Small intestine (tissue), 7 donors: ENCODE measurements around the gene ADD2. TPM values are rescaled to one million over a fixed set of nuclear protein-coding genes. Genes with fewer than 3 reads are reported as not detected.
A peak's percentile ranks its signal among the peaks of the same experiment; 100 is the strongest.

Source experiments
- DNase-seq, 2 donors: peaks; one replicate each; pipeline versions ENCODE4 v3.0.0 to v3.0.0-alpha.2; 2013
- FAIRE-seq: peaks from 2 replicates; lab custom pipeline; 2012; peaks lifted over from hg19 to GRCh38; lab: Jason Lieb, UNC
- H3K27ac ChIP-seq, 3 donors: one replicate each; pipeline ENCODE4 v1.5.1; 2013; ENCODE audit warnings: low read length in 2 of 3, mild to moderate bottlenecking in 2 of 3, control low read depth in 1 of 3, inconsistent platforms in 1 of 3, low read depth in 1 of 3, moderate library complexity in 1 of 3
- H3K27me3 ChIP-seq, 3 donors: one replicate each; pipeline ENCODE4 v1.6.1; 2013; ENCODE audit warnings: low read length in 3 of 3, inconsistent platforms in 1 of 3; ENCODE audit not compliant: control insufficient read depth in 3 of 3, insufficient read depth in 3 of 3
- H3K36me3 ChIP-seq, 3 donors: one replicate each; pipeline ENCODE4 v1.6.1; 2013; ENCODE audit warnings: low read length in 3 of 3, inconsistent platforms in 1 of 3, low read depth in 1 of 3, mild to moderate bottlenecking in 1 of 3, moderate library complexity in 1 of 3; ENCODE audit not compliant: control insufficient read depth in 3 of 3, insufficient read depth in 2 of 3
- H3K4me1 ChIP-seq, 3 donors: one replicate each; pipeline ENCODE4 v1.6.1; 2013; ENCODE audit warnings: low read length in 2 of 3, inconsistent platforms in 1 of 3, low read depth in 1 of 3, mild to moderate bottlenecking in 1 of 3, moderate library complexity in 1 of 3; ENCODE audit not compliant: control insufficient read depth in 3 of 3, insufficient read depth in 2 of 3
- H3K4me3 ChIP-seq, 3 donors: one replicate each; pipeline ENCODE4 v1.5.1; 2013; ENCODE audit warnings: low read length in 3 of 3, control low read depth in 1 of 3, inconsistent platforms in 1 of 3, low read depth in 1 of 3, mild to moderate bottlenecking in 1 of 3, moderate library complexity in 1 of 3
- H3K9me3 ChIP-seq, 2 donors: one replicate each; pipeline ENCODE4 v1.6.1; 2013; ENCODE audit warnings: low read depth in 1 of 2, low read length in 1 of 2; ENCODE audit not compliant: control insufficient read depth in 2 of 2, insufficient read depth in 1 of 2
- WGBS, 3 donors: extraction: QIAGEN DNeasy Blood & Tissue Kit; methylation state at CpG; one replicate each; pipeline ENCODE4 v1.1.7; 2013; 5-methylcytosine and 5-hydroxymethylcytosine counted together
- polyA plus RNA-seq, 4 donors: library from polyadenylated mRNA; stranded (reverse) in 3 of 4; unstranded in 1 of 4; fragments of 200-250 nt in 3 of 4; fragments of 120-200 nt in 1 of 4; gene quantifications; one replicate each; pipeline versions ENCODE4 v1.2.1 to v1.2.3, GENCODE V29; 2013
- donor health status: healthy with polysubstance abuse.
- donor health status: control.
- donor health status: control.
- donor health status: Bipolar disorder and iron deficiency.
- donor health status: healthy.

ADD2 gene
- polyA plus RNA-seq, 4 donors, result under 0.01 to 1.7 (median 0.25) TPM; not detected in 1

- 1% methylated on average over 35 to 51 of the region's 51 CpGs for WGBS, 3 donors
- Histone ChIP-seq H3K27me3 (peaks cover 4 to 62% (median 26%) of the 10 kb centered on the region in 3 donors), H3K4me1 (peaks cover 0 to 3% (median 0%) of the 10 kb centered on the region in 3 donors), H3K27ac (no peak overlapping the region), H3K36me3 (no peaks in the 10 kb centered on the region), H3K4me3 (peak overlapping the region; percentile 10 to 23 (median 14)), H3K9me3 (no peaks in the 10 kb centered on the region)
- DNase-seq (peak in 1 of 2 donors; percentile 12), FAIRE-seq (no peak)
Measured at GRCh38 chr2:70767079-70767698, 811 bp downstream of the ADD2 start.

GRCh38 chr2:70766357-70767078 lies 1.5 kb downstream of the ADD2 start:
- WGBS, 3 donors, result 6 to 11% (median 8%) methylated on average over 7 of the region's 7 CpGs
- peak overlapping the region in 2 of 3 donors; percentile 10 to 14 for H3K4me3 ChIP-seq
- H3K36me3 ChIP-seq, result no peaks in the 10 kb centered on the region
- peaks cover 4 to 56% (median 26%) of the 10 kb centered on the region in 3 donors for H3K27me3 ChIP-seq
- H3K27ac ChIP-seq, result no peak overlapping the region
- H3K9me3 ChIP-seq, result no peaks in the 10 kb centered on the region
- FAIRE-seq (no peak), DNase-seq (no peak)
- peaks cover 0 to 3% (median 0%) of the 10 kb centered on the region in 3 donors for H3K4me1 ChIP-seq

- H3K9me3 ChIP-seq, result no peaks in the 10 kb centered on the region
- peaks cover 4 to 50% (median 26%) of the 10 kb centered on the region in 3 donors for H3K27me3 ChIP-seq
- 79 to 84% (median 81%) methylated on average over 7 of the region's 7 CpGs for WGBS, 3 donors
- no peaks in the 10 kb centered on the region for H3K36me3 ChIP-seq
- H3K27ac ChIP-seq, result no peak overlapping the region
- DNase-seq, result no peak
- H3K4me1 ChIP-seq, result peaks cover 0 to 3% (median 0%) of the 10 kb centered on the region in 3 donors
- no peak for FAIRE-seq
- H3K4me3 ChIP-seq, result no peak overlapping the region
Measured at GRCh38 chr2:70765507-70765906, 2.5 kb downstream of the ADD2 start.

GRCh38 chr2:70759446-70759845 lies 8.6 kb downstream of the ADD2 start:
- FAIRE-seq, result no peak
- Histone ChIP-seq H3K4me3 (no peak overlapping the region), H3K27ac (no peak overlapping the region), H3K36me3 (no peaks in the 10 kb centered on the region), H3K4me1 (no peaks in the 10 kb centered on the region), H3K9me3 (no peaks in the 10 kb centered on the region), H3K27me3 (peaks cover 0 to 14% (median 9%) of the 10 kb centered on the region in 3 donors)
- 53 to 70% (median 64%) methylated on average over 1 of the region's 1 CpG for WGBS, 3 donors
- no peak for DNase-seq

GRCh38 chr2:70757966-70758365 lies 10.0 kb downstream of the ADD2 start:
- Histone ChIP-seq H3K27me3 (peaks cover 0 to 19% (median 9%) of the 10 kb centered on the region in 3 donors), H3K4me1 (no peaks in the 10 kb centered on the region), H3K27ac (no peak overlapping the region), H3K9me3 (no peaks in the 10 kb centered on the region), H3K36me3 (no peaks in the 10 kb centered on the region), H3K4me3 (no peak overlapping the region)
- DNase-seq (no peak), FAIRE-seq (no peak)
- 82 to 90% (median 85%) methylated on average over 7 of the region's 7 CpGs for WGBS, 3 donors

- 74 to 79% (median 76%) methylated on average over 4 of the region's 4 CpGs for WGBS, 3 donors
- Histone ChIP-seq H3K27me3 (peaks cover 0 to 23% (median 9%) of the 10 kb centered on the region in 3 donors), H3K27ac (no peak overlapping the region), H3K9me3 (no peaks in the 10 kb centered on the region), H3K4me1 (no peaks in the 10 kb centered on the region), H3K36me3 (no peaks in the 10 kb centered on the region), H3K4me3 (no peak overlapping the region)
- FAIRE-seq, result no peak
- no peak for DNase-seq
Measured at GRCh38 chr2:70757360-70757759, 10.6 kb downstream of the ADD2 start.

- FAIRE-seq (no peak), DNase-seq (no peak)
- Histone ChIP-seq H3K4me3 (no peak overlapping the region), H3K27me3 (peaks cover 0 to 23% (median 9%) of the 10 kb centered on the region in 3 donors), H3K4me1 (no peaks in the 10 kb centered on the region), H3K27ac (no peak overlapping the region), H3K9me3 (no peaks in the 10 kb centered on the region), H3K36me3 (no peaks in the 10 kb centered on the region)
- WGBS, 3 donors, result 73 to 89% (median 83%) methylated on average over 3 of the region's 3 CpGs
Measured at GRCh38 chr2:70756128-70756527, 11.9 kb downstream of the ADD2 start.

- FAIRE-seq, result no peak
Measured at GRCh38 chr2:70753902-70754301, 14.1 kb downstream of the ADD2 start.

More at GRCh38 chr2:70753902-70754301, 14.1 kb downstream of the ADD2 start:
- no peak overlapping the region for H3K27ac ChIP-seq
- WGBS, 3 donors, result 47 to 67% (median 53%) methylated on average over 4 of the region's 4 CpGs
- H3K4me1 ChIP-seq, result no peaks in the 10 kb centered on the region
- DNase-seq, result no peak
- peaks cover 0 to 27% (median 9%) of the 10 kb centered on the region in 3 donors for H3K27me3 ChIP-seq
- no peaks in the 10 kb centered on the region for H3K36me3 ChIP-seq
- H3K9me3 ChIP-seq, result no peaks in the 10 kb centered on the region
- no peak overlapping the region for H3K4me3 ChIP-seq
